ENCODE measurements around the gene ZFY.

ZFY gene

GRCh38 chrY:2907356-2907755 lies 27.8 kb upstream of the ZFY start:
- TF ChIP-seq, protein P1, sequence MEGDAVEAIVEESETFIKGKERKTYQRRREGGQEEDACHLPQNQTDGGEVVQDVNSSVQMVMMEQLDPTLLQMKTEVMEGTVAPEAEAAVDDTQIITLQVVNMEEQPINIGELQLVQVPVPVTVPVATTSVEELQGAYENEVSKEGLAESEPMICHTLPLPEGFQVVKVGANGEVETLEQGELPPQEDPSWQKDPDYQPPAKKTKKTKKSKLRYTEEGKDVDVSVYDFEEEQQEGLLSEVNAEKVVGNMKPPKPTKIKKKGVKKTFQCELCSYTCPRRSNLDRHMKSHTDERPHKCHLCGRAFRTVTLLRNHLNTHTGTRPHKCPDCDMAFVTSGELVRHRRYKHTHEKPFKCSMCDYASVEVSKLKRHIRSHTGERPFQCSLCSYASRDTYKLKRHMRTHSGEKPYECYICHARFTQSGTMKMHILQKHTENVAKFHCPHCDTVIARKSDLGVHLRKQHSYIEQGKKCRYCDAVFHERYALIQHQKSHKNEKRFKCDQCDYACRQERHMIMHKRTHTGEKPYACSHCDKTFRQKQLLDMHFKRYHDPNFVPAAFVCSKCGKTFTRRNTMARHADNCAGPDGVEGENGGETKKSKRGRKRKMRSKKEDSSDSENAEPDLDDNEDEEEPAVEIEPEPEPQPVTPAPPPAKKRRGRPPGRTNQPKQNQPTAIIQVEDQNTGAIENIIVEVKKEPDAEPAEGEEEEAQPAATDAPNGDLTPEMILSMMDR (IDR thresholded peaks at IDR 0.05; ENCODE audit: insufficient read depth, low read length, missing control alignments) = no peak
- no peak overlapping the region for H3K4me3 ChIP-seq (ENCODE audit: low read depth, low read length)
- DNase-seq (ENCODE audit: low read depth, low spot score) = peak; percentile 50
- POLR2A ChIA-PET = interaction anchor here (1.8 kb wide), 1 partner anchor 19 kb away, joined by 4 read pairs; no protein-coding TSS in a partner anchor
- CTCF ChIA-PET = no interaction called here

DNA sequence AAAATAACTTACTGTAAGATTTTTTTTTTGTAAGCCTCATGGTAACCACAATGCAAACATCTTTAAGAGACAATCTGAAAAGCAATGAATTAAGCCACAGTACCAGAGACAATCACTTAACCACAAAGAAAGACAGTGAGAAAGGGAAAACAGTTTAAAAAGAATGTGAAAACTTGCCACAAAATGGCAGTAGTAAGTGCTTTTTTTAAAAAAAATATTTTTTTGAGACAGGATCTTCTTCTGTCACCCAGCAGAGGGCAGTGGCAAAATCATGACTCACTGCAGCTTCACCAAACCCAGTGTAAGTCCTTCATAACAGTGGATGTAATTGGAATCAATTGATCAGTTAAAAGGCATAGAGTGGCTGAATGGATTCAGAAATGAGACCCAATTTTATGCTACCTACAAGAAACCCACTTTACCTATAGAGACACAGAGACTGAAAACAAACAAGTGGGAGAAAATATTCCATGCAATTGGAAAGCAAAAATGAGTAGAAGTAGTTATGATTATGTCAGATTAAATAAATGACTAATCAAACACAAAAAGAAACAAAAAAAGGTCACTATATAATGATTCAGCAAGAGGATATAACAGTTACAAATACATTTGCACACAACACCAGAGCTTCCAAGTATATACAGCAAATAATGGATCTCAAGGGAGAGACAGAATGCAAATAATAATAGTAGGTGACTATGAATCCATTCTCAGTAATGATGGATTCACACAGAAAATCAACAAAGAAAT lies 21.9 kb upstream of the ZFY start:
- CTCF ChIA-PET = interaction anchor here (1.6 kb wide), 1 partner anchor 20 kb away, joined by 8 read pairs; no protein-coding TSS in a partner anchor

GRCh38 chrY:2934078-2934477 lies 1.1 kb upstream of the ZFY start:
- TF ChIP-seq, protein P1 (IDR thresholded peaks at IDR 0.05; ENCODE audit: insufficient read depth, low read length, missing control alignments) = no peak
- peak overlapping the region; percentile 70 for H3K4me3 ChIP-seq (ENCODE audit: low read depth, low read length)
- ChIA-PET POLR2A (no interaction called here), CTCF (interaction anchor here (2.0 kb wide), 1 partner anchor 22 kb away, joined by 8 read pairs; no protein-coding TSS in a partner anchor)
- no peak for DNase-seq (ENCODE audit: low read depth, low spot score)

More for the DNA sequence above, 21.9 kb upstream of the ZFY start:
- TF ChIP-seq, protein P1 (IDR thresholded peaks at IDR 0.05; ENCODE audit: insufficient read depth, low read length, missing control alignments) = peak; percentile 19
- DNase-seq (ENCODE audit: low read depth, low spot score) = no peak
- POLR2A ChIA-PET = no interaction called here
- H3K4me3 ChIP-seq (ENCODE audit: low read depth, low read length) = no peak overlapping the region

- ChIA-PET CTCF (interaction anchor here (1.0 to 2.6 kb wide), 4 partner anchors 10 to 39 kb away, joined by 3 to 18 read pairs (median 4); no protein-coding TSS in a partner anchor), POLR2A (no interaction called here)
- DNase-seq (ENCODE audit: low read depth, low spot score) = peak; percentile 62
- TF ChIP-seq, protein P1 (IDR thresholded peaks at IDR 0.05; ENCODE audit: insufficient read depth, low read length, missing control alignments) = peak; percentile 89
- peak overlapping the region; percentile 70 for H3K4me3 ChIP-seq (ENCODE audit: low read depth, low read length)
Observed at GRCh38 chrY:2935716-2936435, 695 bp downstream of the ZFY start.

- H3K4me3 ChIP-seq (ENCODE audit: low read depth, low read length) = peak overlapping the region; percentile 70
- ChIA-PET CTCF (interaction anchor here (1.0 to 2.6 kb wide), 8 partner anchors 10 to 38 kb away, joined by 3 to 18 read pairs (median 4); no protein-coding TSS in a partner anchor), POLR2A (interaction anchor here (0.7 kb wide), 1 partner anchor 11 kb away, joined by 3 read pairs; no protein-coding TSS in a partner anchor)
- TF ChIP-seq, protein P1 (IDR thresholded peaks at IDR 0.05; ENCODE audit: insufficient read depth, low read length, missing control alignments) = no peak
- DNase-seq (ENCODE audit: low read depth, low spot score) = no peak
Observed at GRCh38 chrY:2936436-2936750, 1.2 kb downstream of the ZFY start.

- ChIA-PET POLR2A (interaction anchor here (0.7 kb wide), 1 partner anchor 10 kb away, joined by 3 read pairs; no protein-coding TSS in a partner anchor), CTCF (interaction anchor here (1.0 to 2.6 kb wide), 7 partner anchors 9 to 37 kb away, joined by 3 to 18 read pairs (median 4); no protein-coding TSS in a partner anchor)
- no peak for DNase-seq (ENCODE audit: low read depth, low spot score)
- TF ChIP-seq, protein P1 (IDR thresholded peaks at IDR 0.05; ENCODE audit: insufficient read depth, low read length, missing control alignments) = no peak
- H3K4me3 ChIP-seq (ENCODE audit: low read depth, low read length) = peak overlapping the region; percentile 70
Observed at GRCh38 chrY:2937149-2937548, 2.0 kb downstream of the ZFY start.
